D721Med (cell line): ENCODE measurements around the gene ABCC2.

Experiments used
- DNase-seq: peaks from one replicate; pipeline ENCODE4 v3.0.0; 2011; ENCODE audit warnings: low spot score; ENCODE audit not compliant: insufficient read length
- FAIRE-seq: peaks from 2 replicates; lab custom pipeline; 2011; peaks lifted over from hg19 to GRCh38; lab: Jason Lieb, UNC
- CTCF ChIP-seq: IDR thresholded peaks from 2 replicates; pipeline ENCODE4 v1.5.1; 2012; ENCODE audit warnings: mild to moderate bottlenecking, control low read depth; ENCODE audit not compliant: insufficient read depth; ENCODE audit errors: missing control alignments

The ABCC2 gene

DNA sequence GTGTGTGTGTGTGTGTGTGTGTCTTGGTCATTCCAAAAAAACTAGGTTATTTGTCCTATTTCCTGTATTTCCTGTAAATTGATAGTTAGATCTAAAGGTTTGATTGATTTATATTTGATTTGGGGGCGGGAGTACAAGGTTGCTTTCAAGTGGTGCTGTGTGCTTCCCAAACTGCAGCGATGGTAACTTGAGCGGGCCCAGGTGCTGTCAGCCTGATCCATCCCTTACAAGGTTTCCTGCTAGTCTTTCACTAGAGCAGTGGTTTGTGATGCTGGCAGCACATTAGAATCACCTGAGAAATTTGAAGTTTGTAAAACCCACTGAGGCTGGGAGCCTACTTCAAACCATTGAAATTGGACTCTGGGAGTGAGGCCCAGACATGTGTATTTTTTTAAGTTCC lies 23.7 kb downstream of the ABCC2 start:
- TF ChIP-seq CTCF, result no peak
- no peak for FAIRE-seq
- no peak for DNase-seq

DNA sequence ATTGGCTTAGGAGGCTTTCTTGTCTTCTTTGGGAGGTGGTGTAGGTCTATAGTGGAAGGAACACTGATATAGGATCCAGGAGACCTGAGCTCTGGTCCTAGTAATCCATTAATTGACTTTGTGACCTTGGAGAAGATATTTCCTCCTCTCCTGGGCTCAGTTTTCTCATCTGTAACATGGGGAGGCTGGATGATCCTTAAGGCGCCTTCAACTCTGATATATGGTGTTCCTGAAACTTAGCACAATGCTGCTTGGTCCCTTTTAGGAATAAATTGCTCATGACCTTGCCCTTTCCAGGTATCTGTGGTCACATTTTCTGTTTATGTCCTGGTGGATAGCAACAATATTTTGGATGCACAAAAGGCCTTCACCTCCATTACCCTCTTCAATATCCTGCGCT lies 25.3 kb downstream of the ABCC2 start:
- FAIRE-seq (no peak), DNase-seq (no peak)
- no peak for TF ChIP-seq CTCF

DNA sequence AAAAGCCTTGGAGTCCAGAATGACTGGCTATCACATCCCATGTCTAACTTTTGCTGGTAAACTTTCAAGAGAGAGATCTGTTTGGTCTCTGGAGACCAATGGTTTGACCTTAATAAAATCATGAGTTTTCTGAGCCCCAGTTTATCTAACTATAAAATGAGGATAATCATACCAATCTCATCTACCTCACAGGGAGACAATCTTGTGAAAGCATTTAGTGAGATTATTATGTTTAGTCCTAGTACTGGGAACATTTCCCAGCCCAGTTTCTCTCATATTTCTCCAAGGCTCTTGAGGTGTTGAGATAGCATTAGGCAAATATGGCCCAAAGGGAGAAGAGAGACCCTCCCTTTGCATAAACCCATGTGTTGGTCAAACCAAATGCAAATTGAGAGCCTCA lies 25.8 kb downstream of the ABCC2 start:
- no peak for FAIRE-seq

DNA sequence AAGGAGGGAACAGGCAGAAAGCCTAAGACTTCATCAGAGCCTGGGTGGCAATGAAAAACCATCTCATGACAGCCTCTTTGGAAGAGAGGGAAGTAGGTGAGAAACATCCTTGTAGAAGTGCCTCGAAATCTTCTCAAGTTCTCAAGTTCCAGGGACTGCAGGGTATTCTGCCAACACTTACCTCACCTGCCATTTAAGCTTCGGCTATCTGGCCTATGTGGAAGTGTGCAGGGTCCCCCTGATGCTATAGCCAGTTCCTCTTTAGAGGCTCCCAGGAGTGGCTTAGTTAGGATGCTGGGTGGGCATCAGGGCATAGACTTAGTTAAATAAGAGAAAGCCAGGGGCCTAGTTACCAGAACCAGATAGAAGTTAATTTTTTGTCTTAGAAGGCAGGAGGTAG lies 27.0 kb downstream of the ABCC2 start:
- FAIRE-seq, result no peak
- TF ChIP-seq CTCF, result no peak
- DNase-seq, result no peak

More for the DNA sequence above, 25.8 kb downstream of the ABCC2 start:
- no peak for DNase-seq
- TF ChIP-seq CTCF, result no peak

GRCh38 chr10:99809931-99810615 lies 27.6 kb downstream of the ABCC2 start:
- no peak for FAIRE-seq
- TF ChIP-seq CTCF, result no peak
- no peak for DNase-seq

DNA sequence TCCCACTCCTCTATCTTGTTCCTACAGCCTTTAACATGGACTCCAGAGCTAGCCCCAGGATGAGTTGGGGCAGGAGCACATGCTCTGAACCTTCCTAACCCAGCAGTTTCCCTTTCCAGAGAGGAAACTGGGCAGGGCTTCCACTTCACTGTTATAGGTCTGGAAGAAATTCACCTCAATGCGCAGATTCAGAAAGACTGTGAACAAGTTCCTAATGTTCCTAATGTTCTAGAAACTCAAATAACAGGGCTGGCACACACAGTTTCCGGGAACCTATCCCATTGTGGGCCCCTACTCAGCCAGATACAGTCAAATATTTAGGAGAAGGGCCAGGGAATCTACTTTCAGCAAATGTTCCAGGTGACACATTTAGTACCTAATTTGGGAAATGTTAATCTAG lies 29.7 kb downstream of the ABCC2 start:
- FAIRE-seq (no peak), DNase-seq (no peak)
- no peak for TF ChIP-seq CTCF

- DNase-seq, result no peak
- no peak for FAIRE-seq
- TF ChIP-seq CTCF, result no peak
These were observed 31.7 kb downstream of the ABCC2 start for GRCh38 chr10:99814143-99814542.
